Stimulated activated CD4-positive, alpha-beta T cell treated with anti-CD3 and anti-CD28 coated beads, Interleukin-4, amount 100 ng/mL, for 48 hours (primary cell): ENCODE results near the gene MAD1L1.

Experiments used
- DNase-seq, 2 donors: peaks; one replicate each; pipeline ENCODE4 v3.0.0-alpha.2; 2020; ENCODE audit warnings: low read depth in 2 of 2

MAD1L1 gene

DNA sequence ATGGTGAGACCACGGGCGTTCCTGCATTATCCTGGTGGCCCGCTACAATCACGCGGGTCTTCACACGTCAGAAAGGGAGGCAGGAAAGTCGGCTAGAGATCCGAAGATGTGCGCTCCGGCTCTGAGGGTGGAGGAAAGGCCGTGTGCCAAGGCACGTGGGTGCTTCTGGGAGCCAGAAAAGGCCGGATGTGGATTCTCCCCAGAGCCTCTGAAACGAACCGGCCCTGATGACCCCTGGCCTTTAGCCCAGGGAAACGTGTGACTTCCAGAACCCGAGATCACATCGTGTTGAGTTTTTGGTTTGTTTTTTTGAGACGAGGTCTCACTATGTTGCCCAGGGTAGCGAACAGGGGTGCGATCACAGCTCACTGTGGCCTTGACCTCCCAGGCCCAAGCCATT, 318.4 kb downstream of the MAD1L1 start:
- no peak for DNase-seq

GRCh38 chr7:1913466-1914282, 319.1 kb downstream of the MAD1L1 start:
- no peak for DNase-seq

DNA sequence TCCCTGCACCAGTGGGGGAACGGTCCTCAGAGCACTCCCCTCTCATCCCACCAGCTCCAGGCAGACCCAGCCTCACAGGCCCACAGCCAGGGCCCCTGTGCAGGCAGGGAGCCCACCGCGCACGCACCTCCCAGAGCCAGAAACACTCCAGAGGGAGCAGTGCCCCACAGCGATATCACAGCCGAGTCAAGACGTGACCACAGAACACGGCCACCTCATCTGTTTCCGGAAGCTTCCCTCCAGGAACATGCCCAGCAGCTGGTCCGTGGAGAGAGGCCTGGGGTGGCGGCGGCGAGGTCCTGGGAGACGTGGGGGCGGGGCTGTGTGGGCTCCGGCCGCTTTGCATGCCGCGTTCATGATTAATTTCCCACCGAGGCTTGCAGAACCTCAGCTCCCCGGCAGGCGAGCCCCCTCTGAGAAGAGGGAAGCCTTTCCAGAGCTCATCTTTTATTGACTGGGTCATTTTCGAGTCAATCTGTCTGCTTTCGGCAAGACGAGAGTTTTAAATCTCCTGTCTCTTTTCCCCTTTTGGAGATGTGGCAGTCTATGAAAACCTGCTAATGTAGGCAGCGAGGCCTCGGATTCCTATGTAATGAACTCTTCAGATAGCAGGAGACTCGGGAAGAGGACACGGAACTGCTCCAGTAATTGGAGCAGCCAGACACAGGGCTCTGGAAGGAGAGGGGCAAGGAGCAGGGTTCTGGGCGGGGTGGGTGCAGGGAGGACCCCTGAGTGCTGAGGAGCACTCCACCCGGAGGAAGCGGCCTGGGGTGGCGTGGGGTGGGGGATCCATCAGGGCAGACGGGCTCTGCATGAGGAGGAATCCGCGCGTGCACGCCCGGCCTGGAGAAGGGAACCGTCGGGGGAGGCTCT, 319.9 kb downstream of the MAD1L1 start:
- no peak for DNase-seq

DNA sequence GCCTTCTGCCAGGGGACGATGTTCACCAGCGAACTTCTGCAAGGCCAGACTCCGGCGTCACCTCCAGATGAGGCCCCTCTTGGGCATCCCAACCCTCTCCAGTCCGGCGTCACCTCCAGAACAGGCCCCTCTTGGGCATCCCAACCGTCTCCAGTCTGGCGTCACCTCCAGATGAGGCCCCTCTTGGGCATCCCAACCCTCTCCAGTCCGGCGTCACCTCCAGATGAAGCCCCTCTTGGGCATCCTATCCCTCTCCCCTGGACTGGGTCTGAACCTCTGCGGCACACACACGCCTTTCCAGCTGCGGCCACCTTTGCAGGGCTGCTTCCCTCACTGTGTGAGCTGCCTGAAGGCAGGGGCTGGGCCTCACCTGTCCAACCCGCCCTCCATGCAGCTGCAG, 321.2 kb downstream of the MAD1L1 start:
- no peak for DNase-seq

- DNase-seq, result no peak
These were observed 321.9 kb downstream of the MAD1L1 start for GRCh38 chr7:1910827-1911226.

DNA sequence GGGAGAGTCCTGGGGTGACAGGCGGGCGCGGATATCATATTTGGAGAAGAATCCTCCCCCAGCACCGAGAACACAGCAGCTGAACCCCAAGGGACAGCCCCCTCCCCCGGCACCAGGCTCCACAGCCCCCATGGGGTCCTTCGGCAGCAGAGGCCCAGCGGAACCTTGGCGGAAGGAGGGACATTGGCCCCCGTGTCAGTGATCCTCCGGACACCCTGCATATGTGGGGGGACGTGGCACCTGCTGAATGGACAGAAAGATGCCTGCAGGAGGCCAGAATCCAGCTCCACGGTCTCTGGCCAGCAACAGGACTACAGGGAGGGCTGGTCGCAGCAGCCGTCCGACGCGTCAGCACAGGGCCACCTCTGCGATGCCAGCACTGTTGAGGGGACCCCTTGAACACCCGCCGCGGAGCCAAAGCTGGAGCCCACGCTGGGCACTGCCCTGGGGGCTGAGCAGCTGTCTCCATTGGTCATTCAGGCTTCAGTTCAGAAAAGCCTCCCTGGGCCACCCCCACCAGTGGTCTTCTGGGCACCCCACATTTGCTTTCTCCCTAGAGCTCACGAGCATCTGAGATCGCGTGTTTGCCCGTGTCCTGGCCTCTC, 322.6 kb downstream of the MAD1L1 start:
- DNase-seq, result no peak

DNA sequence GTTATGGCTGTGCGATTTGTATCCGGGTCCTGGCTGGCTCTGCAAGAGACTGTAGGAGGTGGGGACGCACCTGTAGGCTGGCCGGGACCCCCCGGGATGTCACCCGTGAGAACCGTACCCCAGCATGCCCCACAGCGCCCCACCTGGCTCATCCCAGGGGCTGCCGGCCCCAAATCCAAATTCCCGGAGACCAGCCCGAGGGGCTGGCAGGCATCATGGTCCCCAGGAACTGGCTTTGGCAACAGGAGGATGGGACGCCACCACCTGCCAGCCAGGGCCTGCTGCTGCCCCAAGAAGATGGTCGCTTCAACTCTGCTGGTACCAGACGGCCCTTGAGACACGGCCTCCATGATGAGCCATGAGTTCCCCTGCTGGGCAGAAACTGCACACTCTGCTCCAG, 323.3 kb downstream of the MAD1L1 start:
- DNase-seq, result no peak

DNA sequence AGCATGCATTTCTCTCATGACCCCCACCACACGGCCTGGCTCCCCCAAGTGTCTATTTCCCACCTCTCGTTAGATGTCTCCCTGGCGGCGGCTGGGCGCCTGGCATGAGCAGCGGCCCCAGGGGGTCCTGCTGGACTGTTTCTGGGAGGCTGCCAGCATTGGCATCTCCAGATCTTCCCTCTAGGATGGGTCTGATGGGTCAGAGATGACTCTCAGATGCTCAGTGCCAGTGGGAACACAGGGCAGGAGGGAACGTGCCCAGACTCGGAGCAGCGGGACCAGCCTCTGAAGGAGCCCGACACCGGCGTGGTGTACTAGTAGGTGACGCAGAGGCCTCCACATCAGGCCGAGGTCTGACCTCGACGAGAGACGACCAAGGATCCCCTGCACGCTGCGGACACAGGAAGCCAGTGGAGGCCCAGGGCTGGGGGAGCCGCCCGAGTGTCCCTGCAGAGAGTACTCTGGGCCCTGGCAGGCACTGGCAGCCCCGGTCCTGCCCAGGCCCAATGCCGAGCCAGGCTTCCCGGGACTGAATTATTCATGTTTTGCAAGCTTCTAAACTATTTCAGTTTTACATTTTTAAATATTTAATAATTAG, 323.8 kb downstream of the MAD1L1 start:
- DNase-seq, result no peak

- DNase-seq, result no peak
These were observed 324.9 kb downstream of the MAD1L1 start for GRCh38 chr7:1907751-1908365.

DNA sequence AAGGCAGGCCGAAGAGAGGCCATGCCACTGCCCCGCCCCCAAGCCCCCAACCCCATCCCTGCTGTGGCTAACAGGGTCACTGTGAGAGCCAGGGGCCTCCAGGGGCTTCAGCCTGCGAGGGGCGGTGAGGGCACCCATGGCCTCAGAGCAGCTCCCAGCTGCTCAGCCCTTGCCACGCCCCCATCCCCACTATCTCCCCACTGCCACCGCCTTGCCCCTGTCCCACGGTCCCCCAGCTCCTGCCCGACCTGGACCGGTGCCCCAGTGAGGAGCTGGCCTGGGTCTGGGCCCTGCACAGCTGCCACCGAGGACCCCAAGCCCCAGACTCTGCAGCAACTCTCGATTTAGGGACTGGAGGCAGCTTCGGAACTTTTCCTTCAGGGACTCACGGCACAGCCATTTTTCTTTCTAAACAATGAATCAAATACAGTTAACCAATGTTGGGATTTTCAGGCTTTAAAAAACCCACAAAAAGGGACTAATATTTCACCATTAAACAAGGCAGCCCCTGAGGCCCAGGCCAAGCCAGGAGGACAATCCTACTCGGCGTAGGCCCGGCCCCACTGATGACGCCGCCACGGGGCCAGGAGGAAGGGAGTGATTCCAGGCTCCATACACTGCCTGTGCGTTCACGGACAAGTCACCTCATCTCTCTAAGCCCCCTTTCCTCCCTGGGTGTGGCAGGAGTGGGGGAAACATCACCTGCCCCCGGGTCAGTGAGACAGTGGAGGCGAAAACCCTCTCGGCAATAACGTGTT, 325.6 kb downstream of the MAD1L1 start:
- DNase-seq, result no peak

DNA sequence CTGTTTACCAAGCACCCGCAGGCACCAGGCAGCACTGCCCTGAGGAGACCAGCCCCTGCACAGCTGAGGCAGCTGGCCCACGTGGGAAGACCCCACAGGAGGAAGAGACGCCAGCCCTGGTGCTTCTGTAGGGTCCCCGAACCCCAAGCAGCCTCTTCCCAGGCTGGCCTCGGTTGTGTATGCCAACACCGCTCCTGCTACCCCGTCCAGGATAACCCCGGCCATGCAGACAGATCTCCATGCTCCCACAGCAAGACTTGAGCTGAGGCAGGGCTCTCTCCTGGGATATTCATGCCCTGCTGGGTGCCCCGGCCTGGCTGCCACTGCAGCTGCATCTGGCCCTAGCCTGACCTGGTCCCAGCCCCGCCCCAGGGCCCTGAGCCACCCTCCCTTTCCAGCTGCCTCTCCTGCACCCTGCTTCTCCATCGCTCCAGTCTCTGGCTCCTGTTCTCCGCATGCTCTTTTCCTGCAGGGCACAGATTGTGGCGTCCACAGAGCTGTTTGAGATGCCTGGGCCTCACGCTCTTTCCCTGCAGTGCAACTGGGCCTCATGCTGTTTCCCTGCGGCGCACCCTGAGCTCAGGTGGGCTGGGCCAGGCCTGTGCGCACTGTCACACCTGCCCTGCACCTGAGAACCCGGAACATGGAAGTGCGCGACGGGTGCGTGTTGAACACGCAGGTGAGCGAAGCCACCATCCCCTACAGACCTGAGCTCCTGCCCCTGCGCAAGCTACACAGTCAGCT, 326.5 kb downstream of the MAD1L1 start:
- DNase-seq, result no peak

DNA sequence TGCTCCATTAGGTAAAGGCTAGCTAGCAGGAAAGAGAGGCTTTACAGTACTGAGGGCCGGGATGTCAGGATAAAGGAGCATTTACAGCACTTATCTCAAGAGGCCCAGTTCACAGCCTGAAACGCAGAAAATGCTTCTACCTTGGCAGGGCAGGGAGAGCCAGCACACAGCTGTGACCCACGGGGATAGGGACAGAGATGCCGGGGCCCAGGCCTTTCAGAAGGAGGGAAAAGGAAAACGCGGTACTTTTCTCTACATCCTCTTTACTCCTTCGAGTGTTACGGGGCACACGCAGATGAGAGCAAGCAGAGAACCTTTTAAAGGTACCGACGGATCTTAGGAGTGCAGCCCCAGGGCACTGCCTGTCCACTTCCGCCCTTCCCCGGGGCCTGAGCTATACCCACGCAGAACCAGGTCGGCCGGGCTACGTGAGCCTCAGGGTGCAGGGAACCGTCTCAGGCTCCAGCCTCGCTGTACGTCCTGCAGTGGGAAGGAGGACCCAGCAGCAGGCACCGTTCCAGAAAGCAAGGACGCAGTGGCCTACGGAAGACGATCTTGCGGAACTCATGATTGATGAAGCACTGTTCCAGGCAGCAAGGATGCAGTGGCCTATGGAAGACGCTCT, 330.4 kb downstream of the MAD1L1 start:
- no peak for DNase-seq

DNA sequence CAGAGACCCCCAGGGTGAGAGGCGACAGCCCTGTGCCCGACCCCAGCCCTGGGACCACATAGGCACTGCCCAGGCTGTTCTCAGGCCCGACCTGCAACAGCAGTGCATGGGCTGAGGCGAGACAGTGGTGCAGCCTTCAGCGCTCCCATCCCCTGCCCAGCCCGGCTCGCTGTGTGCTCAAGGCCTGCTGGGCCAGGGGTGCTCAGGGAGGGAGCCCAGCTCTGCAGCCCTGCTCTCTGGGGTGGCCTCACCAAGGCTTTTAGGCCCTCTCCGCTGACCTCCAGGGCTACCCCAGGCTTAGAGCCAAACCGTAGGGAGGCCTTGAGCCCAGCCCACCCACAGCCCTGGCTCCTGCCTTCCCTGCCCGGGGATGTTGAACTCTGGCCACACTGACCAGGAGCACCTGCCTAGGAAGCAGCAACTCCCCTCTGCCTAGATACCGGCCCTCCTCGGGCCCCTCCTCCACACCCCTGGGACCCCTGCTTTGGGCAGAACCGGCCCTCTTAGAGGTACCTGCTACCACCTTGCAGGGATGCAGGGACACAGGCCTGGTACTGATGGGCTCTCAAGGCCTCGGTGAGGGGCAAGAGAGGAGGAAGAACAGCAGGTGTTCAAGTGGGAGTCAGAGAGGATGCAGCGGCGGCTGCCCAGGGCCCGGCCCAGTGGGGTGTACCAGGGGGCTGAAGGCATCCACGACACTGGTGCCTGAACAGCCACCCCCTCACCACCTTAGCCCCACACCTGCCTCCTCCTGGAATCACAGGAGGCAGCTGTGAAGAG, 331.1 kb downstream of the MAD1L1 start:
- DNase-seq, result no peak

DNA sequence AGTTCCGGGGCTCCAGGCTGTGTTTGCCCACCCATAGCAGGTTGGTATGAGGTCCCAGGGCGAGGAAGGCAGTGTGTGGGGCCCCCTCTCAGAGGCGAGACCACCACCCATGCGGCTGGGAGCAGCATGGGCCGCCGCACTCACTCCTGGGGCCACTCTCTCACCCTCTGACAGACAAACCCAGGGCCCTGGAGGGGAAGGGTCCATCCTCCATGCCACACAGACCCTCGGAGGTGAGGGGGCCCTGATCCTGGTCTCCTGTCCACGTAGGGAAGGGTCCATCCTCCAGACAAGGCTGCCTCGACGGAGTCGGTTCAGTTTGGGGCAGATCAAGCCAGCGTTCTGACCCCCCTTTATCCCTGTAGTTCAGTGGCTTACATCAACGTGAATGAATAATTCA, 331.9 kb downstream of the MAD1L1 start:
- no peak for DNase-seq

- no peak for DNase-seq
These were observed 332.6 kb downstream of the MAD1L1 start for GRCh38 chr7:1899951-1900762.

GRCh38 chr7:1899196-1899595, 333.5 kb downstream of the MAD1L1 start:
- no peak for DNase-seq

GRCh38 chr7:1898628-1899185, 334.0 kb downstream of the MAD1L1 start:
- DNase-seq, result no peak
